ENCODE data around the gene NSF.
"Not testable (repeated sequence)": the region's sequence is repeated elsewhere in the genome, so short reads cannot be mapped to it uniquely, and the experiment has no call there.

NSF gene

GRCh38 chr17:46585444-46585843 lies 5.0 kb upstream of the NSF start:
- H3K9me3 ChIP-seq (ENCODE audit: insufficient read depth, low read length); H2AFZ ChIP-seq (ENCODE audit: low read depth, low read length); H3K27ac ChIP-seq (ENCODE audit: low read length); H3K4me3 ChIP-seq (ENCODE audit: low read length); H3K4me1 ChIP-seq (ENCODE audit: low read length); H3K79me2 ChIP-seq (ENCODE audit: low read length); H3K36me3 ChIP-seq (replicated peaks; ENCODE audit: low read depth, low read length); H3K27me3 ChIP-seq (ENCODE audit: low read depth, low read length); H4K20me1 ChIP-seq (ENCODE audit: insufficient read depth, low read length); H3K9ac ChIP-seq (ENCODE audit: low read length); H3K4me2 ChIP-seq (ENCODE audit: low read length): not testable (repeated sequence)

- H4K20me1 ChIP-seq (ENCODE audit: insufficient read depth, low read length); H3K27ac ChIP-seq (ENCODE audit: low read length); H3K4me3 ChIP-seq (ENCODE audit: low read length); H3K4me2 ChIP-seq (ENCODE audit: low read length); H3K9me3 ChIP-seq (ENCODE audit: insufficient read depth, low read length); H3K9ac ChIP-seq (ENCODE audit: low read length); H3K4me1 ChIP-seq (ENCODE audit: low read length); H3K27me3 ChIP-seq (ENCODE audit: low read depth, low read length); H2AFZ ChIP-seq (ENCODE audit: low read depth, low read length); H3K36me3 ChIP-seq (replicated peaks; ENCODE audit: low read depth, low read length); H3K79me2 ChIP-seq (ENCODE audit: low read length): not testable (repeated sequence)
These were observed 863 bp downstream of the NSF start for GRCh38 chr17:46591332-46591731.

GRCh38 chr17:46598344-46598931 lies 8.0 kb downstream of the NSF start:
- not testable (repeated sequence) for H3K79me2 ChIP-seq (ENCODE audit: low read length); H3K4me1 ChIP-seq (ENCODE audit: low read length); H2AFZ ChIP-seq (ENCODE audit: low read depth, low read length); H3K9ac ChIP-seq (ENCODE audit: low read length); H4K20me1 ChIP-seq (ENCODE audit: insufficient read depth, low read length); H3K4me2 ChIP-seq (ENCODE audit: low read length); H3K36me3 ChIP-seq (replicated peaks; ENCODE audit: low read depth, low read length); H3K9me3 ChIP-seq (ENCODE audit: insufficient read depth, low read length); H3K27ac ChIP-seq (ENCODE audit: low read length); H3K4me3 ChIP-seq (ENCODE audit: low read length); H3K27me3 ChIP-seq (ENCODE audit: low read depth, low read length)

DNA sequence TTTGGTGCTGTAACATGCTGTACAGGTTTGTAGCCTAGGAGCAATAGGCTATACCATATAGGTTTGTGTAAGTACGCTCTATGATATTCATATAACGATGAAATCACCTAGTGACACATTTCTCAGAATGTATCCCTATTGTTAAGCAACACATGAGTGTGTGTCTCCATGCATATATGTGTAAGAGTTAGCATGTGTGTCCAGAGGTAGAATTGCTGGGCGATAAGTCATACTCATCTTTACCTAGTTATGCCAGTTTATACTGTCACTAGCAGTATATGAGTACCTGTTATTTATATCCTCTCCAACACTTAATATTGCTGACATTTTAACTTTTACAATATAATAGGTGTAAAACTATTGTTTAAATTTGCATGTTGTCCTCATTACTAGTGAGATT lies 10.3 kb downstream of the NSF start:
- not testable (repeated sequence) for H3K79me2 ChIP-seq (ENCODE audit: low read length); H3K27ac ChIP-seq (ENCODE audit: low read length); H4K20me1 ChIP-seq (ENCODE audit: insufficient read depth, low read length); H3K27me3 ChIP-seq (ENCODE audit: low read depth, low read length); H3K4me1 ChIP-seq (ENCODE audit: low read length); H3K4me3 ChIP-seq (ENCODE audit: low read length); H2AFZ ChIP-seq (ENCODE audit: low read depth, low read length); H3K36me3 ChIP-seq (replicated peaks; ENCODE audit: low read depth, low read length); H3K9me3 ChIP-seq (ENCODE audit: insufficient read depth, low read length); H3K4me2 ChIP-seq (ENCODE audit: low read length); H3K9ac ChIP-seq (ENCODE audit: low read length)

- not testable (repeated sequence) for H3K4me1 ChIP-seq (ENCODE audit: low read length); H3K9ac ChIP-seq (ENCODE audit: low read length); H3K4me2 ChIP-seq (ENCODE audit: low read length); H3K4me3 ChIP-seq (ENCODE audit: low read length); H2AFZ ChIP-seq (ENCODE audit: low read depth, low read length); H3K79me2 ChIP-seq (ENCODE audit: low read length); H4K20me1 ChIP-seq (ENCODE audit: insufficient read depth, low read length); H3K9me3 ChIP-seq (ENCODE audit: insufficient read depth, low read length); H3K27me3 ChIP-seq (ENCODE audit: low read depth, low read length); H3K27ac ChIP-seq (ENCODE audit: low read length); H3K36me3 ChIP-seq (replicated peaks; ENCODE audit: low read depth, low read length)
These were observed 12.7 kb downstream of the NSF start for GRCh38 chr17:46603125-46603524.

GRCh38 chr17:46611304-46611703 lies 20.8 kb downstream of the NSF start:
- not testable (repeated sequence) for H4K20me1 ChIP-seq (ENCODE audit: insufficient read depth, low read length)

DNA sequence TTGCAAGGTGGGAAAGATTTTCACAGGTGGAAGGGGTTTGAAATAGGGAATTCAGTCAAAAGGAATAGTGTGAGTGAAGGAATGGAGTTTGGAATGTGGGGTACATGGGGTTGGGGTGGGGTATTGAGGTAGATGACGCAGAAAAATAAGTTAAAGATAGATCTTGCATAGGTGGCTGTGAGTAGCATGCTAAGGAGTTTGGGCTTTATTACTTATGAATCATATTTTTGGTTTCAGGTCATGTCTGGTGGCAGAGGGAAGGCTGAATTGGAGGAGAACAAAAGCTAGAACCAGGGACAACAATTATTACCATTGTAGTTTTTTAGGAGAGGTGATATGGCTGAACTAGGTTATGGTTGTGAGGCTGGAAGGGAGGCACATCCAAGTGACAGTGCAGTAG lies 23.4 kb downstream of the NSF start:
- not testable (repeated sequence) for H3K4me1 ChIP-seq (ENCODE audit: low read length); H3K9me3 ChIP-seq (ENCODE audit: insufficient read depth, low read length); H3K79me2 ChIP-seq (ENCODE audit: low read length); H4K20me1 ChIP-seq (ENCODE audit: insufficient read depth, low read length); H3K27ac ChIP-seq (ENCODE audit: low read length); H3K9ac ChIP-seq (ENCODE audit: low read length); H3K4me2 ChIP-seq (ENCODE audit: low read length); H2AFZ ChIP-seq (ENCODE audit: low read depth, low read length); H3K4me3 ChIP-seq (ENCODE audit: low read length); H3K36me3 ChIP-seq (replicated peaks; ENCODE audit: low read depth, low read length); H3K27me3 ChIP-seq (ENCODE audit: low read depth, low read length)

More at GRCh38 chr17:46611304-46611703, 20.8 kb downstream of the NSF start:
- not testable (repeated sequence) for H3K4me3 ChIP-seq (ENCODE audit: low read length); H3K27ac ChIP-seq (ENCODE audit: low read length); H3K4me2 ChIP-seq (ENCODE audit: low read length); H3K4me1 ChIP-seq (ENCODE audit: low read length); H3K79me2 ChIP-seq (ENCODE audit: low read length); H3K27me3 ChIP-seq (ENCODE audit: low read depth, low read length); H3K9ac ChIP-seq (ENCODE audit: low read length); H2AFZ ChIP-seq (ENCODE audit: low read depth, low read length); H3K36me3 ChIP-seq (replicated peaks; ENCODE audit: low read depth, low read length); H3K9me3 ChIP-seq (ENCODE audit: insufficient read depth, low read length)

GRCh38 chr17:46617121-46617520 lies 26.7 kb downstream of the NSF start:
- H3K9me3 ChIP-seq (ENCODE audit: insufficient read depth, low read length); H3K4me1 ChIP-seq (ENCODE audit: low read length); H2AFZ ChIP-seq (ENCODE audit: low read depth, low read length); H3K36me3 ChIP-seq (replicated peaks; ENCODE audit: low read depth, low read length); H3K4me3 ChIP-seq (ENCODE audit: low read length); H3K27ac ChIP-seq (ENCODE audit: low read length); H3K4me2 ChIP-seq (ENCODE audit: low read length); H3K9ac ChIP-seq (ENCODE audit: low read length); H3K79me2 ChIP-seq (ENCODE audit: low read length); H3K27me3 ChIP-seq (ENCODE audit: low read depth, low read length); H4K20me1 ChIP-seq (ENCODE audit: insufficient read depth, low read length): not testable (repeated sequence)

GRCh38 chr17:46618975-46619374 lies 28.5 kb downstream of the NSF start:
- H3K9ac ChIP-seq (ENCODE audit: low read length); H3K36me3 ChIP-seq (replicated peaks; ENCODE audit: low read depth, low read length): not testable (repeated sequence)

GRCh38 chr17:46623790-46624189 lies 33.3 kb downstream of the NSF start:
- not testable (repeated sequence) for H3K4me3 ChIP-seq (ENCODE audit: low read length); H3K9me3 ChIP-seq (ENCODE audit: insufficient read depth, low read length); H3K4me2 ChIP-seq (ENCODE audit: low read length); H3K27ac ChIP-seq (ENCODE audit: low read length); H3K79me2 ChIP-seq (ENCODE audit: low read length); H4K20me1 ChIP-seq (ENCODE audit: insufficient read depth, low read length); H2AFZ ChIP-seq (ENCODE audit: low read depth, low read length); H3K4me1 ChIP-seq (ENCODE audit: low read length); H3K9ac ChIP-seq (ENCODE audit: low read length); H3K36me3 ChIP-seq (replicated peaks; ENCODE audit: low read depth, low read length); H3K27me3 ChIP-seq (ENCODE audit: low read depth, low read length)

More at GRCh38 chr17:46618975-46619374, 28.5 kb downstream of the NSF start:
- H3K4me1 ChIP-seq (ENCODE audit: low read length); H4K20me1 ChIP-seq (ENCODE audit: insufficient read depth, low read length); H3K4me2 ChIP-seq (ENCODE audit: low read length); H3K27ac ChIP-seq (ENCODE audit: low read length); H3K79me2 ChIP-seq (ENCODE audit: low read length); H3K27me3 ChIP-seq (ENCODE audit: low read depth, low read length); H3K4me3 ChIP-seq (ENCODE audit: low read length); H2AFZ ChIP-seq (ENCODE audit: low read depth, low read length); H3K9me3 ChIP-seq (ENCODE audit: insufficient read depth, low read length): not testable (repeated sequence)

All from OCI-LY3 (cell line).